ENCODE results near the gene FRY. TPM values are rescaled to one million over a fixed set of nuclear protein-coding genes. Genes with fewer than 3 reads are reported as not detected.

The FRY gene
- total RNA-seq, 1 donor from 2014 or later, result 19.9 TPM

- DNase-seq, result no peak
Observed at GRCh38 chr13:32262619-32263018, 231.0 kb downstream of the FRY start.

GRCh38 chr13:32264407-32264806, 232.8 kb downstream of the FRY start:
- no peak for DNase-seq

GRCh38 chr13:32265726-32266125, 234.2 kb downstream of the FRY start:
- no peak for DNase-seq

GRCh38 chr13:32266130-32266529, 234.6 kb downstream of the FRY start:
- no peak for DNase-seq

DNA sequence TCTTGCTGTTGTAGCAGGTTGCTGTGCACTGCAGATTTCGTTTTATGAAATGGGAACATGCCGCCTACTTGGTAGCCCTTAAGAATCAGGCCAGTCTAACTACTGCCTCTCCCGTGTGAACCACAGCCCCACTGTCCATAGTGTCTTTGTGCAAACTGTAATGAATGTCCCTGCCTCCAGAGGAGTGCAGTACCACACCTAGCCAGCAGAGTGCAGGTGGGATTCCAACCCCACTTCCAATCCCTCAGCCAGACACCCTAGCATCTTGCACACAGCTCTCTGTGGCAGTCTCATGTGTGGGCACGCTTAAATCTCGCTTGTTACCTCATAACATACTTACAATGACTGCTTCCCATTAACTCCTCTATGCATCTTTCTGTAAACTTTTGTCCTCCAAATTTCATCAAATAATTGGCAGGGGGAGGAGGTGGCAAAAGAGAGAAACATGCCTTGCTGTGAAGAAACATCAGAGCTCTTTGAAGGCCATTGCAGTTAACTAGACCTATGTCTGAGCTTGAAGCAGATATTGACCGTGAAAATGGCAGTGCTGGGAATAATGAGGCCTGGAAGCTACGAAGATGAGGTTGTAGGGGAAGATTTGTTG, 236.4 kb downstream of the FRY start:
- DNase-seq, result no peak

GRCh38 chr13:32272021-32272683, 240.6 kb downstream of the FRY start:
- DNase-seq, result no peak

- no peak for DNase-seq
Observed at GRCh38 chr13:32277839-32278238, 246.3 kb downstream of the FRY start.

DNA sequence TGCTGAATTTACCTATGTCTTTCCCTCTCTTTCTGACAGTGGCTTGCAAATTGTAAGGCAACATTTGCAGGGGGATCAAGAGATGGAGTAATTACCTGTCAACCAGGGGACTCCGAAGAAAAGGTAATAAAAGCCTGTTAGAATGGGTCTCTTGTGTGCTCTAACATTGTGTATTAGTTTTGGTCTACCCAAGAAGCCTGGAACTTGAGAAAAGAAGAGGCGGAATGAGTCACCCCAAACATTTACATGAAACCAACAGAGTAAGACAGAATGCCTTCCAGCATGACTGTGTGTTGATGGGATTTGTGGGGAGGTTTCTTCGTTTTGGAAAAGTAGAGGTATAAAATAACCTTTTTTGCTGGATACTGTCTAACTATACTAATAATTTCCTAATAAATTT, 246.9 kb downstream of the FRY start:
- DNase-seq, result no peak

- no peak for DNase-seq
Observed at GRCh38 chr13:32281096-32281495, 249.5 kb downstream of the FRY start.

DNA sequence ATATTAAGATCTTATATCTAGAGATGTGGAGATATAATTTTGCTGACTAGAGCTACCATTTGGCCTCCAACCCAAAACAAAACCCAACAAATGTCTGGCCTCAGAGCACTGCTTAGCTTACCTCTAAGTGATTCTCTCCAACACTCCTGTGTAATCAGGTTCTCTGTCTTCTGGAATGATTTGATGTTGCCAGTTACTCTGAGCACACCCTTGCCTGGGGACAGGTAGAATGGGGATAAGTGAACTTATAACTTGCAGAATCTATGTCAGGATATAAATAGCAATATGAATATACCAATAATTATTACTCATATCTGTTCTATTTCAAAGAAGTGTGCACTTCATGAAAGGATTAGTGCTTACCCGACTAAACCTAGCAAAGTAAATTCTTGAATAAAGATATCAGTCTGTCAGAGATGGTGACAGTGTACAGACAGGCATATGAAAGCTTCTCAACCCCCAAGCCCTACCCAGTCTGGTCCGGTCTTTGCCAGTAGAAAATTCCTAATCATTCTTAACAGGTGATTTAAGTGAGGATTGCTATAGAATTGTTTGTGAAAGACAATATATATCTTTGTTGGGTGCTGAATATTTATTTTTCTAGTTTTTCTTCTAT, 250.6 kb downstream of the FRY start:
- DNase-seq, result no peak

GRCh38 chr13:32284927-32285632, 253.5 kb downstream of the FRY start:
- peak; percentile 11 for DNase-seq

- no peak for DNase-seq
Observed at GRCh38 chr13:32285633-32285965, 254.0 kb downstream of the FRY start.

DNA sequence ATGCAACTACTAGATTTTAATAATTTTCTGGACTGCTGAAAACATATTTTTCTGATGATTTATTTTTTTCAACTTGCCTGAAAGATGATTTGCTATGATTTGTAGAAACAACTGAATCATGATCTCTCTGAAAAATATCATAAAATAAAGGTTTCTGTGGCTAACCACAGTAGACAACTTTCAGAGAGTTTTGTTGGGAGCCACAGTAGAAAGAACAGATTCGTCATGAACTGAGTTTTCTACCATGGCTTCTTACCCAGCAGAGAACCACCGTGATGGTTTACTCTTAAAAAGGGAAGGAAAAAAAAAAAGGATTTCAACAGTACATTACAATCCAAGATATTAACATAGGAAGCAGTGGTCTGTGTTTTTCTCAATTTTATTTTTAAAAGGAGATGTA, 265.6 kb downstream of the FRY start:
- DNase-seq, result no peak

- DNase-seq, result no peak
Observed at GRCh38 chr13:32298695-32299094, 267.1 kb downstream of the FRY start.

DNA sequence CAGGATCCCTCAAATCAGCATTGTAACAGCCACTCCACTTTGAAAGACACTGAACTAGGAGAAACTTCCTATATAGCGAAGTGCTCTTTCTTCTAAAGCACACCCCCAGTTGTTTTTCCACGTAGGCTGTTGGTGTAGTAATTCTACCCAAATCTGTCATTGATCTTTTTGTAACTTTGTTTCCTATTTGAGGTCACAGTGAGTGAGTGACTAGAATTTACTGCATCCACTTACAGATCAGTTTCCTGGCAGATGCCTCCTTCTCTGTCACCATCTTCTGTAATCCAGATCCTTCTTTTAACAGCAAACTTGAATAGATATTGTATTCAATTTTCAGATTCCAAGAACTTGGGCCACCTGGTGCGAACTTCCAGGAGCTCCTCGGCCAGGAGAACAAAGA, 268.3 kb downstream of the FRY start:
- DNase-seq, result no peak

GRCh38 chr13:32300406-32300805, 268.8 kb downstream of the FRY start:
- DNase-seq, result no peak

GRCh38 chr13:32300920-32301319, 269.3 kb downstream of the FRY start:
- DNase-seq, result no peak

DNA sequence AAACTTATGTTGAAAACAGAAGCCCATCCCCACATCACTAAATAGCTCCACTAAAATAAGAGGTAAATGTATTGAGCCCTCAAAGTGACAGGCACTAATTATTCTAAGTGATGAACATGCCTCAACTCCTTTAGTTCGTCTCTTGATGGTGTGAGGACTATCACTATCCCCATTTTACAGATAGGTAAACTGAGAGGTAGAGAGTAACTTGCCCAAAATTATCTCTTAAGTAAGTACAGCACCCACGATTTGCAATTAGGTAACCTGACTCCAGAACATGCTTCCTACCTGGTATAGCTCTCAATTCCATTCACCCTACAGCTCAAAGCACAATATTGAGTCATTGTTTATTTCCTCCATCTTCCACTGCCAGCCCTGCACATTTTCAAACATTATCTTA, 270.9 kb downstream of the FRY start:
- DNase-seq, result no peak

DNA sequence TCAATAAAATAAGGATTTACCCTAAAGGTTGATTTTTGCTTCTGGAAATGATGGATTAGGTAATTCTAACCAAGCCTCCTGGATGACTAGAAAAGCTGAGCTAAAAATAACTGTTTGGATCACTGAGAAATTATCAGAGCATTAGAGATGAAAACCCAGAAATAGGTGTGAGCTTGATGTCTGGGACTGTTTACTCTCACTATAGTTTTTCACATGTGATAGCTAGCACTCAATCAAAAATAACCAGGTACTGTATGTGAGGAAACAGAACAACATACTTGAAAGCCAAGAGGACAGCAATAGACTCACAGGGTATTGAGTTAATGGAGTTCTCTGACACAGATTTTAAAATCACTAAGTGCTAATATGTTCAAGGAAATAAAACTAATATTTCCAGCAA, 274.1 kb downstream of the FRY start:
- DNase-seq, result no peak

- no peak for DNase-seq
Observed at GRCh38 chr13:32309312-32310133, 277.9 kb downstream of the FRY start.

DNA sequence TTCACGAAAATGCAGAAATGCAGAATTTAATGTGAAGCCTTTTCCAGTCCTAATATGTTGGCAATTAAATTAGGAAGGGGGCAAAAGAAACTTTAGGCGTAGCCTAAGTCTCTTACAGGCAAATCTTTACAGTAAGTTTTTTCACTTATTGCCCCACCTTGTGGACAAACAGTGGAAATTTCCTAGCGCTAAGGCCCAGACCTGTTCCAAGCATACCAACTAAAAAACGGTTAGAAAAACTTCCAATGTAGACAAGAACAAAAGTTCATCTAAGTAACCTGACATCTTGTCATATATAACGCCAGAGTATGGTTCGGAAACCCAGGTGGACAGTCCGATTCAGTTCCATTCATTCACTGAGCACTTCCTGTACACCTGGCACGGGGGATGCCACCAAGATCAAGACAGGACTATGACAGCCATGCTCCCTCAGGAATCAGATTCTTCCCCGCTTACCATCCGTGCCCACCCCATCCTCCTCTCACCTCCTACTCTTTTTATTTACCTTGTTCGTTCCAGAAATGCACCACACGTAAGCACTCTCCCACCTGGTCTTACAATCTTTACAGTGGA, 278.6 kb downstream of the FRY start:
- DNase-seq, result peak; percentile 8

GRCh38 chr13:32311188-32311897, 279.8 kb downstream of the FRY start:
- no peak for DNase-seq
